ENCODE measurements around the gene ALDH1A3. TPM values are rescaled to one million over a fixed set of nuclear protein-coding genes. Genes with fewer than 3 reads are reported as not detected.

The ALDH1A3 gene
- total and polyA plus RNA-seq, 7 experiments from 2014 or later, result not detected

DNA sequence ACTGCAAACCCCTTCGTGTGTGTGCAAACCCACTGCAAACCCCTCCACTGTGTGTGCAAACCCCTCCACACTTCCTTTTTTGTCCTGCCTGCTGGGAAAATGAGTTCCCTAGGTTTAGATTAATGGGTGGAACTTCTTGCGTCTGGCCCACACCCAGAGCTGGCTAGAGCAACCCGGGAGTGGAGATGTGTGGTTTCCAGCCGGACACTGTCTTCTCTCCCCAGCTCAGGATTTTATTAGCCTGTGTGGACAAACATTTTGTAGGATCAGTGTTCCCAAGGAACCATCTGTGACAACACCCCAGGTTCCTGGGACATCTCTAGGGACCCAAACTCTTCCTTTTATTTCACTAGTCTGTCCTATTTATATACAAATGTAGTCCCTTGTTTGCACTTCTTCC, 29.9 kb downstream of the ALDH1A3 start:
- H3K4me3 ChIP-seq (ENCODE audit: low read length), result no peak overlapping the region
- H3K4me3 Mint-ChIP-seq, result no peak overlapping the region

DNA sequence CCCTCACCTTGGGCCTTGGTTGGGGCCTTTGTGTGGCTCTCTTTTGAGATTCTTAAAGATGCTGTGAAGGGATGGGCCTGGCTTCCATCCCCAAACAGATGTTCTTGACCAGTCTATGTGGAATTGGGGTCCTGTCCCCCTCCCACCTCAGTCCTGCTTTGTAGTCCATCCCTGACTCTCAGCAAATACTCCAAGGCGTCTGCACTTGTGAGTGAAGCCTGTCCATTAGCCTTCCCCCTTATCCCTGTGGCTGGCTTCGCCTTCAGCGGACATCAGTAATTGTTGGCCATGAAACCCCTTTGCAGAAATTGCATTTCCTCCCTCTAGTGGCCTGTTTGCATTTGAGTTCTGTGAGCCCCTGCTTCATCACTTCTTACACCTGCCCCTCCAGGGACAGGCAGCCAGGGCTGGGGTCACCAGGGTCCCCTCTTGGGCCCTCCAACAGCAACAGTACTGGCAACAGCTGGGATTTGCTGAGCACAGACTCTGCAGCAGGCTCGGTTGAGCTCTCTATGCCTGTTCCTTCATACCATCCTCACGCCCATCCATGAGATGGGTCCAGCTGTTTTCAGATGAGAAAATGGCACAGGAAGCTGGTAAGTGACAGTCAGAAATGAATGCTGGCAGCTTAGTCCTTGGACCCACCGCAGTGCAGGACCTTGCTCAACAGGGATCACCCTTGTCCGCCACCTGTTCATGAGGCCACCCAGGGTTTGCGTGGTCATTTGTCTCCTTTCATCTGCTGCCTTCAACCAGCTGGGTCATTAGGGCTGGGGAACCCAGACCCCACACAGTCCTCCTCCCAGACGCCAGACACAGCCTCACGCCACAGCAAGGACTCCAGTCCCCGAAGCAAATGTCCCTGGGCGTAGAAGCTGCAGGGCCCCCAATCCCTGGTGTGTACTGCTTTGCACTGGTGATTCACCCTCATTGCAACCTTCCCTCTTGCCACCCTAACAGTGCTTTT, 30.6 kb downstream of the ALDH1A3 start:
- no peaks in the 10 kb centered on the region for H3K9me3 ChIP-seq (ENCODE audit: control insufficient read depth in 2 of 3, low read length in 3 of 3)
- Mint-ChIP-seq H3K36me3 (peaks cover 0 to 4% (median 0%) of the 10 kb centered on the region in 5 donors), H3K27me3 (peaks cover 30 to 55% (median 33%) of the 10 kb centered on the region in 5 donors), H3K4me1 (no peaks in the 10 kb centered on the region), H3K27ac (peak overlapping the region in 1 of 9 donors; percentile 41), H3K9me3 (peaks cover 0 to 6% (median 0%) of the 10 kb centered on the region in 11 donors), H3K4me3 (no peak overlapping the region)
- H3K4me1 ChIP-seq (ENCODE audit: control insufficient read depth in 2 of 2, insufficient read depth in 2 of 2, low read length in 2 of 2), result no peaks in the 10 kb centered on the region
- ChIA-PET CTCF (interaction anchor here (0.6 kb wide), 1 partner anchor 573 kb away, joined by 3 read pairs; no protein-coding TSS in a partner anchor), POLR2A (no interaction called here)
- H3K36me3 ChIP-seq (ENCODE audit: control insufficient read depth in 2 of 3, insufficient read depth in 3 of 3, low read length in 3 of 3), result no peaks in the 10 kb centered on the region
- H3K4me3 ChIP-seq (ENCODE audit: low read length), result no peak overlapping the region
- intact Hi-C loops (cut with micrococcal nuclease), result loop anchor here in 1 of 2 donors (10.0 kb wide), 1 partner anchor 345 kb away; the partner anchor contains the start of gene CHSY1
- ATAC-seq, result no peak
- H3K27ac ChIP-seq (ENCODE audit: low read depth, low read length), result no peak overlapping the region
- no peaks in the 10 kb centered on the region for H3K27me3 ChIP-seq (ENCODE audit: control insufficient read depth in 2 of 2, insufficient read depth in 2 of 2, low read length in 2 of 2)
- DNase-seq, result no peak

More for the DNA sequence above, 29.9 kb downstream of the ALDH1A3 start:
- Histone ChIP-seq H3K36me3 (ENCODE audit: control insufficient read depth in 2 of 3, insufficient read depth in 3 of 3, low read length in 3 of 3) (no peaks in the 10 kb centered on the region), H3K9me3 (ENCODE audit: control insufficient read depth in 2 of 3, low read length in 3 of 3) (no peaks in the 10 kb centered on the region), H3K27ac (ENCODE audit: low read depth, low read length) (no peak overlapping the region), H3K27me3 (ENCODE audit: control insufficient read depth in 2 of 2, insufficient read depth in 2 of 2, low read length in 2 of 2) (no peaks in the 10 kb centered on the region), H3K4me1 (ENCODE audit: control insufficient read depth in 2 of 2, insufficient read depth in 2 of 2, low read length in 2 of 2) (no peaks in the 10 kb centered on the region)
- Mint-ChIP-seq H3K9me3 (peaks cover 0 to 6% (median 0%) of the 10 kb centered on the region in 11 donors), H3K4me1 (no peaks in the 10 kb centered on the region), H3K27me3 (peaks cover 26 to 52% (median 33%) of the 10 kb centered on the region in 5 donors), H3K27ac (peak overlapping the region in 1 of 9 donors; percentile 41), H3K36me3 (peaks cover 0 to 4% (median 0%) of the 10 kb centered on the region in 5 donors)
- ChIA-PET CTCF (no interaction called here), POLR2A (no interaction called here)
- DNase-seq (no peak), ATAC-seq (no peak)
- intact Hi-C loops (cut with micrococcal nuclease), result no loop called here

DNA sequence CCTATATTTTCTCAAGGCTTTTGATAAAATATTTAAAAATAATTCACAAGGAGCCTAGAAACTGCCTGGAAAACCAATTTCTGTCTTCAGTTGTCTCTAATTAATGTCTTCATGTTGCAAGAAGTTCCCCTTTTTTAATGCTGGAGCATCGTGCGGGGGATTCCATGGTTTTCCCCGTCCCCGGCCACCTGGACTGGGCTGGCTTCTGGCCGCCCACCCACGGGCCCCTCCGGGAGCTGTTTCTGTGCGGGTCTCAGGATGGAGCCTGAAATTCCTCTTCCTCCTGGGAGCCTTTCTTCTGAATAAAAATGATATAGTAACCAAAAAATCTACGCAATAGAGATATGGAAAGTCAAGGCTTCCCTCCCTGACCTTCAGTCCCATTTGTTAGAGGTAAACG, 31.5 kb downstream of the ALDH1A3 start:
- Histone ChIP-seq H3K27me3 (ENCODE audit: control insufficient read depth in 2 of 2, insufficient read depth in 2 of 2, low read length in 2 of 2) (no peaks in the 10 kb centered on the region), H3K4me1 (ENCODE audit: control insufficient read depth in 2 of 2, insufficient read depth in 2 of 2, low read length in 2 of 2) (no peaks in the 10 kb centered on the region), H3K4me3 (ENCODE audit: low read length) (no peak overlapping the region), H3K36me3 (ENCODE audit: control insufficient read depth in 2 of 3, insufficient read depth in 3 of 3, low read length in 3 of 3) (no peaks in the 10 kb centered on the region), H3K27ac (ENCODE audit: low read depth, low read length) (no peak overlapping the region), H3K9me3 (ENCODE audit: control insufficient read depth in 2 of 3, low read length in 3 of 3) (no peaks in the 10 kb centered on the region)
- ATAC-seq, result no peak
- Mint-ChIP-seq H3K36me3 (peaks cover 0 to 4% (median 0%) of the 10 kb centered on the region in 5 donors), H3K4me3 (no peak overlapping the region), H3K4me1 (no peaks in the 10 kb centered on the region), H3K27ac (no peak overlapping the region), H3K9me3 (peaks cover 0 to 6% (median 0%) of the 10 kb centered on the region in 11 donors), H3K27me3 (peaks cover 32 to 51% (median 37%) of the 10 kb centered on the region in 5 donors)
- intact Hi-C loops (cut with micrococcal nuclease), result loop anchor here in 1 of 2 donors (10.0 kb wide), 1 partner anchor 344 kb away; the partner anchor contains the start of gene CHSY1
- no peak for DNase-seq
- ChIA-PET CTCF (interaction anchor here (0.6 kb wide), 1 partner anchor 574 kb away, joined by 3 read pairs; no protein-coding TSS in a partner anchor), POLR2A (no interaction called here)

- H3K36me3 Mint-ChIP-seq, result peaks cover 0 to 4% (median 0%) of the 10 kb centered on the region in 5 donors
- Histone ChIP-seq H3K9me3 (ENCODE audit: control insufficient read depth in 2 of 3, low read length in 3 of 3) (no peaks in the 10 kb centered on the region), H3K4me3 (ENCODE audit: low read length) (no peak overlapping the region), H3K4me1 (ENCODE audit: control insufficient read depth in 2 of 2, insufficient read depth in 2 of 2, low read length in 2 of 2) (no peaks in the 10 kb centered on the region), H3K27me3 (ENCODE audit: control insufficient read depth in 2 of 2, insufficient read depth in 2 of 2, low read length in 2 of 2) (peaks cover 0 to 10% of the 10 kb centered on the region in 2 donors), H3K36me3 (ENCODE audit: control insufficient read depth in 2 of 3, insufficient read depth in 3 of 3, low read length in 3 of 3) (no peaks in the 10 kb centered on the region), H3K27ac (ENCODE audit: low read depth, low read length) (no peak overlapping the region)
- ChIA-PET POLR2A (no interaction called here), CTCF (no interaction called here)
- peaks cover 42 to 61% (median 58%) of the 10 kb centered on the region in 5 donors for H3K27me3 Mint-ChIP-seq
- H3K27ac Mint-ChIP-seq, result no peak overlapping the region
- ATAC-seq (no peak), DNase-seq (no peak)
- H3K9me3 Mint-ChIP-seq, result peaks cover 0 to 6% (median 0%) of the 10 kb centered on the region in 11 donors
- H3K4me1 Mint-ChIP-seq, result peaks cover 4 to 12% (median 9%) of the 10 kb centered on the region in 7 donors
- intact Hi-C loops (cut with micrococcal nuclease), result loop anchor here in 1 of 2 donors (10.0 kb wide), 1 partner anchor 341 kb away; the partner anchor contains the start of gene CHSY1
- H3K4me3 Mint-ChIP-seq, result no peak overlapping the region
Measured at GRCh38 chr15:100913961-100914360, 34.3 kb downstream of the ALDH1A3 start.

DNA sequence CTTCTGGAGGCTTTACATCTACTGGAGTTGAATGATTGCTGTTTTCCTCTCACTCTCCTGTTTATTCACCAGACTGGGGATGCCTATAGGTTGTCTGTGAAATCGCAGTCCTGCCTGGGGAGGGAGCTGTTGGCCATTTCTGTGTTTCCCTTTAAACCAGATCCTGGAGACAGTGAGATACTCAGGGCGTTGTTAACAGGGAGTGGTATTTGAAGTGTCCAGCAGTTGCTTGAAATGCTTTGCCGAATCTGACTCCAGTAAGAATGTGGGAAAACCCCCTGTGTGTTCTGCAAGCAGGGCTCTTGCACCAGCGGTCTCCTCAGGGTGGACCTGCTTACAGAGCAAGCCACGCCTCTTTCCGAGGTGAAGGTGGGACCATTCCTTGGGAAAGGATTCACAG, 35.2 kb downstream of the ALDH1A3 start:
- Mint-ChIP-seq H3K4me1 (peaks cover 4 to 12% (median 9%) of the 10 kb centered on the region in 7 donors), H3K27me3 (peaks cover 42 to 63% (median 57%) of the 10 kb centered on the region in 5 donors), H3K9me3 (peaks cover 0 to 6% (median 0%) of the 10 kb centered on the region in 11 donors), H3K4me3 (no peak overlapping the region), H3K27ac (no peak overlapping the region), H3K36me3 (peaks cover 0 to 4% (median 0%) of the 10 kb centered on the region in 5 donors)
- POLR2A ChIA-PET, result no interaction called here
- Histone ChIP-seq H3K4me3 (ENCODE audit: low read length) (no peak overlapping the region), H3K27ac (ENCODE audit: low read depth, low read length) (no peak overlapping the region), H3K27me3 (ENCODE audit: control insufficient read depth in 2 of 2, insufficient read depth in 2 of 2, low read length in 2 of 2) (peaks cover 0 to 10% of the 10 kb centered on the region in 2 donors), H3K4me1 (ENCODE audit: control insufficient read depth in 2 of 2, insufficient read depth in 2 of 2, low read length in 2 of 2) (no peaks in the 10 kb centered on the region), H3K36me3 (ENCODE audit: control insufficient read depth in 2 of 3, insufficient read depth in 3 of 3, low read length in 3 of 3) (no peaks in the 10 kb centered on the region), H3K9me3 (ENCODE audit: control insufficient read depth in 2 of 3, low read length in 3 of 3) (no peaks in the 10 kb centered on the region)
- intact Hi-C loops (cut with micrococcal nuclease), result loop anchor here (5.0 to 10.0 kb wide), 2 partner anchors 288 to 340 kb away; partner anchors contain the start of gene CHSY1 (in 1 of the 2)
- ATAC-seq (no peak), DNase-seq (no peak)
- CTCF ChIA-PET, result interaction anchor here (0.7 kb wide), 1 partner anchor 377 kb away, joined by 3 read pairs; no protein-coding TSS in a partner anchor

DNA sequence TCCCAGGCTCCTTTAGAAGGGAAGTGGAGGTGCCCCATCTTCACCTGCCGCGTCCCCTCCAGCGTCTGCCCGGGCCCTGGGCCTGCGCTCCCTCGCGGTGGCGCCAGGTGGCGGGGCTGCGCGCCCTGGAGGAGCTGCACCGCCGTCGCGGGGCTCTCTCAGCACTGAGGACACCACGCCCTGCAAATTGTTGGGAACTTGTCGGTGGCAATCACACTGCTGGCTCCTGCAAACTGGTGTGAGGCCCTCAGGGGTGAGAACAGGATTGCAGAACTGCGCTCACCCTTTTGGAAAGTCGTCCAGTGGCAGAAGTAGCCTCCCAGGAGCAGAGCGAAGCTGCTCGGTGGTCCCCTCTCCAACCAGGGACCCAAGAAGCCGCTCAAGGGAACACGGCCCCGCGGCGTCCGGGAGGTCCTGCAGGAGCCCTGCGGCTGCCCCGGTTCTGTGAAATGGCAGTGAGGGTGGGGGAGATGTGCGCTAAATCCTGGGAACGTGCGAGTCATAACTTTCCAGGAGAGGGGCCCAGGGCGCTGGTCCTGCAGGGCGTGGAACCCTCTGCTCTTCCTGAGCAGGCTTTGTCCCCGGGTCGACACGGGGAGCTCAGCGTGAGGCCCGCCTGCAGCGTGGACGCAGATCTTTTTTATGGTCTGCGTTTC, 38.5 kb downstream of the ALDH1A3 start:
- intact Hi-C loops (cut with micrococcal nuclease), result loop anchor here (1.0 to 10.0 kb wide), 5 partner anchors 89 to 340 kb away; partner anchors contain the start of gene CHSY1 (in 1 of the 2)
- Histone ChIP-seq H3K4me1 (ENCODE audit: control insufficient read depth in 2 of 2, insufficient read depth in 2 of 2, low read length in 2 of 2) (no peaks in the 10 kb centered on the region), H3K9me3 (ENCODE audit: control insufficient read depth in 2 of 3, low read length in 3 of 3) (no peaks in the 10 kb centered on the region), H3K4me3 (ENCODE audit: low read length) (peak overlapping the region; percentile 53), H3K36me3 (ENCODE audit: control insufficient read depth in 2 of 3, insufficient read depth in 3 of 3, low read length in 3 of 3) (no peaks in the 10 kb centered on the region), H3K27ac (ENCODE audit: low read depth, low read length) (no peak overlapping the region), H3K27me3 (ENCODE audit: control insufficient read depth in 2 of 2, insufficient read depth in 2 of 2, low read length in 2 of 2) (peaks cover 0 to 16% of the 10 kb centered on the region in 2 donors)
- CTCF ChIA-PET, result interaction anchor here (3.0 kb wide), 1 partner anchor 90 kb away, joined by 37 read pairs; no protein-coding TSS in a partner anchor
- no peak overlapping the region for H3K27ac Mint-ChIP-seq
- peaks cover 9 to 29% (median 18%) of the 10 kb centered on the region in 7 donors for H3K4me1 Mint-ChIP-seq
- peaks cover 63 to 77% (median 73%) of the 10 kb centered on the region in 5 donors for H3K27me3 Mint-ChIP-seq
- peaks cover 0 to 6% (median 0%) of the 10 kb centered on the region in 11 donors for H3K9me3 Mint-ChIP-seq
- peak overlapping the region; percentile 73 to 89 (median 84) for H3K4me3 Mint-ChIP-seq
- POLR2A ChIA-PET, result no interaction called here
- peak in 8 of 9 donors; percentile 26 to 81 (median 52) for DNase-seq
- peaks cover 0 to 4% (median 0%) of the 10 kb centered on the region in 5 donors for H3K36me3 Mint-ChIP-seq
- peak; percentile 89 for ATAC-seq

Measured in naive thymus-derived CD4-positive, alpha-beta T cell (primary cell).